IMR-90 (cell line): ENCODE results near the gene IFNE.

Experiments
- CEBPB ChIP-seq: IDR thresholded peaks from 2 replicates; pipeline ENCODE4 v1.6.1; 2012; ENCODE audit warnings: low read depth, low read length, improper control_type of control experiment
- CHD1 ChIP-seq: IDR thresholded peaks from 2 replicates; pipeline ENCODE4 v1.6.1; 2012; ENCODE audit warnings: low read depth, low read length, improper control_type of control experiment
- FOS ChIP-seq: fragments of 150-350 bp; IDR thresholded peaks from 2 replicates; pipeline ENCODE4 v1.6.1; 2016; ENCODE audit warnings: low read depth, low read length
- MAFK ChIP-seq: IDR thresholded peaks from 2 replicates; pipeline ENCODE4 v1.6.1; 2012; ENCODE audit warnings: low read depth, low read length, improper control_type of control experiment
- MAZ ChIP-seq: IDR thresholded peaks from 2 replicates; pipeline ENCODE4 v1.6.1; 2012; ENCODE audit warnings: low read depth, mild to moderate bottlenecking, low read length, improper control_type of control experiment, moderate library complexity, borderline replicate concordance
- MXI1 ChIP-seq: IDR thresholded peaks from 2 replicates; pipeline ENCODE4 v1.6.1; 2012; ENCODE audit warnings: low read depth, mild to moderate bottlenecking, low read length, moderate library complexity, borderline replicate concordance
- POLR2A ChIP-seq: IDR thresholded peaks from 2 replicates; pipeline ENCODE4 v1.6.1; 2012; ENCODE audit warnings: mild to moderate bottlenecking, low read depth, low read length
- RAD21 ChIP-seq: IDR thresholded peaks from 2 replicates; pipeline ENCODE4 v1.6.1; 2012; ENCODE audit warnings: low read length, improper control_type of control experiment
- RFX5 ChIP-seq: IDR thresholded peaks from 2 replicates; pipeline ENCODE4 v1.8.0; 2012; ENCODE audit warnings: low read depth, mild to moderate bottlenecking, low read length, moderate library complexity
- USF2 ChIP-seq: fragments of 150-350 bp; IDR thresholded peaks from 2 replicates; pipeline ENCODE4 v1.6.1; 2017; ENCODE audit warnings: mild to moderate bottlenecking, antibody characterized with exemption, low read length, low read depth
- TF ChIP-seq, protein P1 (sequence below): conservative IDR thresholded peaks from 2 replicates; pipeline ENCODE4 v1.5.1; 2012; ENCODE audit warnings: mild to moderate bottlenecking, low read depth, low read length, improper control_type of control experiment

- TF ChIP-seq POLR2A = no peak
- no peak for TF ChIP-seq CEBPB
- no peak for TF ChIP-seq CHD1
- TF ChIP-seq, protein P1, sequence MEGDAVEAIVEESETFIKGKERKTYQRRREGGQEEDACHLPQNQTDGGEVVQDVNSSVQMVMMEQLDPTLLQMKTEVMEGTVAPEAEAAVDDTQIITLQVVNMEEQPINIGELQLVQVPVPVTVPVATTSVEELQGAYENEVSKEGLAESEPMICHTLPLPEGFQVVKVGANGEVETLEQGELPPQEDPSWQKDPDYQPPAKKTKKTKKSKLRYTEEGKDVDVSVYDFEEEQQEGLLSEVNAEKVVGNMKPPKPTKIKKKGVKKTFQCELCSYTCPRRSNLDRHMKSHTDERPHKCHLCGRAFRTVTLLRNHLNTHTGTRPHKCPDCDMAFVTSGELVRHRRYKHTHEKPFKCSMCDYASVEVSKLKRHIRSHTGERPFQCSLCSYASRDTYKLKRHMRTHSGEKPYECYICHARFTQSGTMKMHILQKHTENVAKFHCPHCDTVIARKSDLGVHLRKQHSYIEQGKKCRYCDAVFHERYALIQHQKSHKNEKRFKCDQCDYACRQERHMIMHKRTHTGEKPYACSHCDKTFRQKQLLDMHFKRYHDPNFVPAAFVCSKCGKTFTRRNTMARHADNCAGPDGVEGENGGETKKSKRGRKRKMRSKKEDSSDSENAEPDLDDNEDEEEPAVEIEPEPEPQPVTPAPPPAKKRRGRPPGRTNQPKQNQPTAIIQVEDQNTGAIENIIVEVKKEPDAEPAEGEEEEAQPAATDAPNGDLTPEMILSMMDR = no peak
- TF ChIP-seq RAD21 = no peak
- no peak for TF ChIP-seq USF2
- TF ChIP-seq MAFK = no peak
- no peak for TF ChIP-seq MAZ
- TF ChIP-seq FOS = no peak
- TF ChIP-seq RFX5 = no peak
- no peak for TF ChIP-seq MXI1
These were observed 38.6 kb upstream of the IFNE start for GRCh38 chr9:21520501-21521228.
